NCI-H774 (cell line): Measurements from ENCODE around the gene TRIM7.
"Not testable (repeated sequence)": the region's sequence is repeated elsewhere in the genome, so short reads cannot be mapped to it uniquely, and the experiment has no call there.

Source experiments
- DNase-seq: peaks from one replicate; lab custom pipeline; 2025; lab: John Stamatoyannopoulos, UW

Gene TRIM7

DNA sequence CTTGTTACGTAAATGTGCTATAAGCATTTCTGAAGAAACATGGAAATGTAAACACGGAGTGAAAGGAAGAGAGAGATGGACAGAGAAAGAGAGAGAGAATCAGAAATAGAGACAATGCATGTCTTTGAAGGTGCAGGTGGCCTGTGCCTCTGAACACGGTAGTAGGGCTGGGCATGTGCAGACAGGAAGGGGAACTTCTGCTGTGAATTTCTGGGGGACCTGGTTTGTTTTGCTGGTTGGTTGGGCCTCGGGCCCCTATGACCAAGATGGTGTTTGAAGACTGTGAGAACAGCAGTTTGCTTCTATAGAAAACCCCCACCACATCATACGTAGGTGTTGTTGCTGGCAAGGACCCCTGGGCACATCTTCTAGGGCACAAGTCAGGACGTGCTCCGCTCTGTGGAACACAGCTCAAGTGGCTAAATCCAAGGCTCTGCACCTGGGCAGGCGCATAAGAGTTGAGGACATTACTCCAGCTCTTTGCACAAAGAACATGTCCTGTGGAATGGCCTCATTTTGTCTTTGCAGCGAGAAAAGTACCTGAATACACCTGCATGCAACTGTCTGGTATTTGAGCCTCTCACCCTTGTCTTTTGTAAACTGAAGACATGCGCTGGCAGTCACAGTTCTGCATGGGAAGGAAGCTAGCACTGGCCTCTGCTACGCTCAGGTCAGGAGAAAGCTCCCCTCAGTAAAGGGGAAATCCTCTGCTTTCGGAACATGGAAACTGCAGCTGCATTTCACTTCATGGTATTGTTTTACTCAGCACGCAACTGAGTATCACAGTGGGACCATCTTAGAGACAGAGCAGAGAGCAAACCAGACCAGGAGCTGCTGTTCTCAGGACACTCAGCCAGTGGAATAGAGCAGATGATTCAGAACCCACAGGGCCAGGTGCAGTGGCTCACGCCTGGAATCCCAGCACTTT, 54.9 kb downstream of the TRIM7 start:
- DNase-seq, result no peak

DNA sequence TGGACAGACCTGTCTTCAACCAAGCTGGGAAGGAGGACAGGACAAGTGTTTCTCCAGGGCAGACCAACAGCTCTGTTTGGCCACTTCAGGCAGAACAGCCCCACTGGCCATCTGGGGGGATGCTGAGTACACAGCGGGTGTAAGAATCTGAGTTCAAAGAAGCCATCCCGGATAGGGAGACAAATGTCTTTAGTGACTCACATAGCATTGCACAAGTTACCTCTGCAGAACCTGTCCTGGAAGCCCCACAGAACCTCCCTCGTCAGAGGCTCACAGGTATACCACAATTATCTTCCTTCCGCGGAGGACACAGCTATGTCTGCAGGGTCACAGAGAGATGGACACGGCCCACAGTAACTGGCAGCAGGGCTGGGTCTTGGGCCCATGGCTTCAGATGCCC, 55.6 kb downstream of the TRIM7 start:
- no peak for DNase-seq

DNA sequence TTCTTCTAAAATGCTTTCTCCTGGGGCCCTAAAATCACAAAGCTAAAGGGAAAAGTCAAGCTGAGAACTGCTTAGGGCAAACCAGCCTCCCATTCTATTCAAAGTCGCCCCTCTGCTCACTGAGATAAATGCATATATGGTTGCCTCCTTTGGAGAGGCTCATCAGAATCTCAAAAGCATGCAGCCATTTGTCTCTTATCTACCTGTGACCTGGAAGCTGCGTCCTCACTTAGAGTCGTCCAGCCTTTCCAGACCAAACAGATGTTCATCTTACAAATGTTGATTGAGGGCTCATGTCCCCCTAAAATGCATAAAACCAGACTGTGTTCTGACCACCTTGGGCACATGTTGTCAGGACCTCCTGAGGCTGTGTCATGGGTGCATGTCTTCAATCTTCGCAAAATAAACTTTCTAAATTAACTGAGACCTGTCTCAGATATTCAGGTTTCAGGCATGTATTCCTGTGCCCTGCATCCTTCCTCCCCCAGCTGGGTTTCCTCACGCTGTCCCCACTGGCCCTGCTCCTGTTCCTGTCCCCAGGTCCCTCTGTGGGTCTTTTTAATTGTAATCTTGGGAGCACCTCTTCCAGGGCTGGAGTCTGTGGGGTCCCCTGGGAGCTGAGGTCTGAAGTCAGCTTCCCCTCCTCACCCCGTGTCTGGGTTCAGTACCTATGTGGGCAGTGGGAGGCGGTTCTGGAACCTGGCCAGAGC, 57.9 kb downstream of the TRIM7 start, which contains the start of gene OR2V2:
Gene OR2V2 (plus strand): TSS at position 660 of the 710 bp plus-strand sequence. CDS start 7,357 bp downstream, outside the sequence.
- DNase-seq, result not testable (repeated sequence)

DNA sequence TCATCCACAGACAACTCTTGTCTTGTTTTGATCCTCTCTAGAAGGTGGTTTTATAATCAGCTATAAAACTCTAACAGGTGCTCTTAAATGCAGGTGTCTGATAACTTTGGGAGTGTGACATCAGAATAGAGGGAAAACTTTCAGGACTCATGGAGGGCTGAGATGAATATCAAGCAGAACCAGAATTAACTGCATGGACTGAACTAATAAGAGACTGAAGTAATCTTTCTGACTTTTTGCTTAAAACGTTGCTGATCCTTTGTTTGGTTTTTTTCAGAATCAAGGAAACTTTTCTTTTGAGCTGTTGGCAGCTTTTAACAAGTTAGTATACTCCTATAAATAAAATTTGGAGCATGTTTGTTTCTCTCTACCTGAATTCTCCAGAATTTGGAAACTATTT, 59.9 kb downstream of the TRIM7 start:
- no peak for DNase-seq
